ENCODE results near the gene ARVCF.

- TF ChIP-seq ATF3 (IDR thresholded peaks at IDR 0.05) (no peak), ATF3 (CRISPR knock-in tag; conservative IDR thresholded peaks at IDR 0.05) (no peak), SMC3 (conservative IDR thresholded peaks at IDR 0.05; ENCODE audit: insufficient read depth, low read depth, low read length) (no peak), ZBTB40 (IDR thresholded peaks at IDR 0.05) (no peak), ZBTB40 (CRISPR knock-in tag; IDR thresholded peaks at IDR 0.05) (no peak)
These were observed 7.6 kb downstream of the ARVCF start for GRCh38 chr22:20009018-20009491.

Measured in K562 (cell line).